Testis (tissue), 2 donors: ENCODE data around the gene FCRL5.

Experiments used
- CTCF ChIP-seq, 3 experiments: fragments of 450-650 bp in 2 of 3; fragments of 200-600 bp in 1 of 3; sonication (generic) in 1 of 3; IDR thresholded peaks; one replicate each; pipeline ENCODE4 v1.5.1; 2016 to 2019; ENCODE audit warnings: antibody characterized with exemption in 3 of 3, mild to moderate bottlenecking in 2 of 3, moderate library complexity in 1 of 3
- POLR2A ChIP-seq: fragments of 450-650 bp; IDR thresholded peaks from one replicate; pipeline ENCODE4 v1.6.1; 2017; ENCODE audit warnings: antibody characterized with exemption, mild to moderate bottlenecking, moderate library complexity

DNA sequence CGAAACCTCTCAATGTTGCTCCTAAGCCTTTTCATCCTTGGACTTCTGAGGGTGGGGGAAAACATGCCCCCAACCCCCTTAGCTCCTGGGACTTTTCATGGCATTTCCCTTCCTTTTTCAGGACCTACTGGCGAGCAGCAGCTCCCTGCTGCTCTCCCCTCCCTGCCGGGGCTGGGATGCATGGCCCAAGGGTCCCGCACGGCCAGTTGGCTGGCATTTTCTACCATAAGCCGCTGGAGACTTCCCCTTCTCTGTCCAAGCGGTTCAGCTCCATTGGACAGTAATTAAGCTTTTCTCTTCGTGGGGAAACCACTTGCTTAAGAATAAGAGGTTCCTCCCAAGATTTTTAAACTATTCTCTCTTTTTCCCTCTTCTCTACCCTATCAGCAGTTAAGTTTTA is 52.8 kb downstream of the FCRL5 start:
- TF ChIP-seq POLR2A: no peak
- no peak for TF ChIP-seq CTCF (IDR thresholded peaks at IDR 0.05)
